Measurements from ENCODE around the gene LYPD1. TPM values are rescaled to one million over a fixed set of nuclear protein-coding genes. Genes with fewer than 3 reads are reported as not detected.

LYPD1 gene
- total RNA-seq, 8 experiments from 2014 or later, result 0.77 to 280 (median 31.3) TPM

DNA sequence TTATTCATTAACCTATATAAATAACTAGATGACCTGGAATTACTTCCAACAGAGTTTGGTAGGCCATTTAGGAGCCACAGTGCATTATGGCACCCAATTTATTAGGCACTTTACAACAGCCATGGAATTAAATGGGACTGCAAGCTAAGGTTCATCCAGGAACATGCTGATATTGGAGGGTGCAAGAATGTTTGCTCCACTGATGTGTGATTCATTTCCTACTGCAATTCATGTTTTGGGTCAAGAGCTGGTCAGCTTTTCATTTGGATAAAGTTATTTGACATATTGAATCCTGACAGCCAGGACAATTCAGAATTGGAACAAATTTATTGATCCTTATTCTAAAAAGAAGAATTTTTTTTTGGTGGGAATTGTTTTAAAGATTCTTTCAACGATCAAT is 11.8 kb upstream of the LYPD1 start:
- ATAC-seq (replicated peaks in 6 of 8), result no peak
- in situ Hi-C loops (cut with MboI; ENCODE audit: low pct_unique_long_range_greater_than_20kb in 2 of 9, low sequenced_read_pairs in 9 of 9, unreplicated experiment in 9 of 9), result no loop called here
- Histone ChIP-seq H3K4me1 (replicated peaks in 1 of 2) (no peaks in the 10 kb centered on the region), H3K4me3 (no peak overlapping the region), H3K27ac (no peak overlapping the region)
- WGBS, 10 experiments, result 55 to 100% (median 80%) methylated on average over 1 of the region's 1 CpG; no CpG with 5 or more reads in 5 of the 10 experiments

DNA sequence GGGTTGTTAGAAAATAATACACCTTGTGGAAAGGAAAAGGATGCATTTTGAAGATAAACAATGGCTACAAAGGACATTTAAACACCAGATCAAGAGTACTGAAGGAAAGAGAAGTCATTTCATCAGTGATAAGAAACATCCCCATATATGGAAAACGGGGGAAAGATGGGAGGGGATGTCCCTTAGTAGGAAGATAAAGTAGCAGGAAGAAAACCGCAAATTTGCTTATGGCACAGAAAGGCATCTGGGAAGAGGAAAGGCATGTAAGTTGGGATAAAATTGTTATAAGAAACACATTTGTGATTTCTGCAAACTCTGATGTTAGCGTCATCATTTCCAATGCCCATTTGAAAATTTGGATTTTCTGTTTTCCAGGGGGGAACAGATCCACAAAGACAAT is 10.5 kb upstream of the LYPD1 start:
- no peak overlapping the region for H3K4me3 ChIP-seq
- in situ Hi-C loops (cut with MboI; ENCODE audit: low pct_unique_long_range_greater_than_20kb in 2 of 9, low sequenced_read_pairs in 9 of 9, unreplicated experiment in 9 of 9), result no loop called here
- no peak overlapping the region for H3K27ac ChIP-seq
- no peaks in the 10 kb centered on the region for H3K4me1 ChIP-seq (replicated peaks in 1 of 2)
- 53 to 100% (median 68%) methylated on average over 1 to 3 of the region's 3 CpGs; no CpG with 5 or more reads in 2 of the 10 experiments for WGBS, 10 experiments
- ATAC-seq (replicated peaks in 6 of 8), result no peak

DNA sequence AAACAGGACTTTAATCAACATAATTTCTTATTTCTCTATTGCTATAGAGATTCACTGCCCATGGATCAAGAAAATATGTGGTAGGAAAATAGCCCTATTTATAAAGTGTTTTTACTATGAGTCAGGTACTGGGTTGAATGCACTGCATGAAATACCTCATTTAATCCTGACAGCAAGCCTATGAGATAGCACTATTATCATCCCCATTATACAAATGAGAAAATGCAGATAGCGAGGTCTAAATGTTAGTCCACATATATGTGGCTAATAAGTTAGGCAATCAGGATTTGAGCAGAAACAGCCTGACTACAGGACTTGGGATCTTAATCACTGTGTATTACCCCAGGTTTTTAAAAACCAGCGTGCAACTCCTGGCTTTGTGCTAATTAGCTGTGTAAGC is 8.5 kb upstream of the LYPD1 start:
- WGBS, 10 experiments, result 44 to 100% (median 100%) methylated on average over 1 to 2 of the region's 2 CpGs; no CpG with 5 or more reads in 4 of the 10 experiments
- peak in 1 of 8 experiments; percentile 41 for ATAC-seq (replicated peaks in 6 of 8)
- H3K27ac ChIP-seq, result no peak overlapping the region

GRCh38 chr2:132677661-132678060 is 7.7 kb upstream of the LYPD1 start:
- 19 to 100% (median 94%) methylated on average over 2 to 5 of the region's 5 CpGs; no CpG with 5 or more reads in 1 of the 10 experiments for WGBS, 10 experiments
- Histone ChIP-seq H3K27ac (no peak overlapping the region), H3K4me1 (replicated peaks in 1 of 2) (no peaks in the 10 kb centered on the region), H3K4me3 (no peak overlapping the region)
- in situ Hi-C loops (cut with MboI; ENCODE audit: low pct_unique_long_range_greater_than_20kb in 2 of 9, low sequenced_read_pairs in 9 of 9, unreplicated experiment in 9 of 9), result no loop called here
- ATAC-seq (replicated peaks in 6 of 8), result no peak

More for the DNA sequence above, 8.5 kb upstream of the LYPD1 start:
- in situ Hi-C loops (cut with MboI; ENCODE audit: low pct_unique_long_range_greater_than_20kb in 2 of 9, low sequenced_read_pairs in 9 of 9, unreplicated experiment in 9 of 9), result no loop called here
- no peak overlapping the region for H3K4me3 ChIP-seq
- H3K4me1 ChIP-seq (replicated peaks in 1 of 2), result no peaks in the 10 kb centered on the region

GRCh38 chr2:132676999-132677398 is 7.0 kb upstream of the LYPD1 start:
- in situ Hi-C loops (cut with MboI; ENCODE audit: low pct_unique_long_range_greater_than_20kb in 2 of 9, low sequenced_read_pairs in 9 of 9, unreplicated experiment in 9 of 9), result no loop called here
- Histone ChIP-seq H3K4me3 (no peak overlapping the region), H3K4me1 (replicated peaks in 1 of 2) (no peaks in the 10 kb centered on the region), H3K27ac (no peak overlapping the region)
- no peak for ATAC-seq (replicated peaks in 6 of 8)
- WGBS, 10 experiments, result 46 to 100% (median 90%) methylated on average over 1 to 2 of the region's 2 CpGs; no CpG with 5 or more reads in 2 of the 10 experiments

GRCh38 chr2:132671151-132671835 is 1.3 kb upstream of the LYPD1 start:
- WGBS, 10 experiments, result 0 to 40% (median 0%) methylated on average over 1 to 4 of the region's 23 CpGs; no CpG with 5 or more reads in 2 of the 10 experiments
- no peak overlapping the region for H3K27ac ChIP-seq
- peaks cover 6 to 13% of the 10 kb centered on the region in 2 donors for H3K4me1 ChIP-seq (replicated peaks in 1 of 2)
- H3K4me3 ChIP-seq, result peak overlapping the region; percentile 47 to 63 (median 54)
- in situ Hi-C loops (cut with MboI; ENCODE audit: low pct_unique_long_range_greater_than_20kb in 2 of 9, low sequenced_read_pairs in 9 of 9, unreplicated experiment in 9 of 9), result loop anchor here in 2 of 9 experiments (25.0 kb wide), 1 partner anchor 491 kb away; no protein-coding TSS in a partner anchor
- peak in 5 of 8 experiments; percentile 23 to 40 (median 26) for ATAC-seq (replicated peaks in 6 of 8)

GRCh38 chr2:132670496-132671150 is 618 bp upstream of the LYPD1 start:
- Histone ChIP-seq H3K4me3 (peak overlapping the region; percentile 47 to 63 (median 54)), H3K27ac (no peak overlapping the region), H3K4me1 (replicated peaks in 1 of 2) (peaks cover 6 to 13% of the 10 kb centered on the region in 2 donors)
- ATAC-seq (replicated peaks in 6 of 8), result peak; percentile 49 to 68 (median 56)
- whole genome bisulfite sequencing, 10 experiments, result 0 to 80% (median 0%) methylated on average over 1 to 7 of the region's 44 CpGs; no CpG with 5 or more reads in 7 of the 10 experiments
- in situ Hi-C loops (cut with MboI; ENCODE audit: low pct_unique_long_range_greater_than_20kb in 2 of 9, low sequenced_read_pairs in 9 of 9, unreplicated experiment in 9 of 9), result loop anchor here in 2 of 9 experiments (25.0 kb wide), 1 partner anchor 492 kb away; no protein-coding TSS in a partner anchor

- Histone ChIP-seq H3K4me3 (peak overlapping the region; percentile 47 to 63 (median 54)), H3K27ac (no peak overlapping the region), H3K4me1 (replicated peaks in 1 of 2) (peaks cover 6 to 25% of the 10 kb centered on the region in 2 donors)
- 0 to 8% (median 1%) methylated on average over 4 to 25 of the region's 80 CpGs; no CpG with 5 or more reads in 4 of the 10 experiments for WGBS, 10 experiments
- ATAC-seq (replicated peaks in 6 of 8), result peak; percentile 15 to 59 (median 48)
- in situ Hi-C loops (cut with MboI; ENCODE audit: low pct_unique_long_range_greater_than_20kb in 2 of 9, low sequenced_read_pairs in 9 of 9, unreplicated experiment in 9 of 9), result loop anchor here in 2 of 9 experiments (25.0 kb wide), 1 partner anchor 493 kb away; no protein-coding TSS in a partner anchor
Measured at GRCh38 chr2:132668987-132669907, 758 bp downstream of the LYPD1 start.

GRCh38 chr2:132668189-132668823 is 1.7 kb downstream of the LYPD1 start:
- peaks cover 6 to 29% of the 10 kb centered on the region in 2 donors for H3K4me1 ChIP-seq (replicated peaks in 1 of 2)

DNA sequence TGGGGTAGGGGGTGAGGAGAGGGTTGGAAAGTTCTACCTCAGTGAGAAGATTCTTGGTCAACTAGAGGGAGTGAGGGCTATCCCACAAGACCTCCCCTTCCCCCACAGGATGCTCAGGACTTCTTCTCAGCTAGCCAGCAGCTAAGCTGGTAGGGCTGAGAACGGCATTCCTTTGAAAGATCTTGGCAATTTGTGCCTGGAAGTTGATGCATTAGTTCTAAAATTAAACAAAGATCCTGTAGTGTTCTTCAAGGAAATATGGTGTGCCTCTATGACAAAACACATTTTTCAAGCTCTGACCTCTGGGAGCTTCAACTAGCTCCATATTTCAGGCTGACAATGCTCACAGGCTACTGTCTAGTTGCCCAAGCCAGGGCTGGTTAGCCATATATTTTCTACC is 2.3 kb downstream of the LYPD1 start:
- no peak overlapping the region for H3K27ac ChIP-seq
- H3K4me1 ChIP-seq (replicated peaks in 1 of 2), result peaks cover 6 to 31% of the 10 kb centered on the region in 2 donors
- in situ Hi-C loops (cut with MboI; ENCODE audit: low pct_unique_long_range_greater_than_20kb in 2 of 9, low sequenced_read_pairs in 9 of 9, unreplicated experiment in 9 of 9), result loop anchor here in 2 of 9 experiments (25.0 kb wide), 1 partner anchor 495 kb away; no protein-coding TSS in a partner anchor
- 67 to 100% methylated on average over 1 of the region's 1 CpG; no CpG with 5 or more reads in 8 of the 10 experiments for WGBS, 10 experiments
- peak overlapping the region in 4 of 5 donors; percentile 47 to 63 (median 58) for H3K4me3 ChIP-seq
- ATAC-seq (replicated peaks in 6 of 8), result no peak

More at GRCh38 chr2:132668189-132668823, 1.7 kb downstream of the LYPD1 start:
- WGBS, 10 experiments, result 0 to 80% (median 11%) methylated on average over 1 to 12 of the region's 25 CpGs; no CpG with 5 or more reads in 3 of the 10 experiments
- in situ Hi-C loops (cut with MboI; ENCODE audit: low pct_unique_long_range_greater_than_20kb in 2 of 9, low sequenced_read_pairs in 9 of 9, unreplicated experiment in 9 of 9), result loop anchor here in 2 of 9 experiments (25.0 kb wide), 1 partner anchor 494 kb away; no protein-coding TSS in a partner anchor
- H3K4me3 ChIP-seq, result peak overlapping the region; percentile 47 to 63 (median 54)
- H3K27ac ChIP-seq, result no peak overlapping the region
- peak in 5 of 8 experiments; percentile 49 to 56 (median 52) for ATAC-seq (replicated peaks in 6 of 8)

- Histone ChIP-seq H3K4me3 (no peak overlapping the region), H3K27ac (no peak overlapping the region), H3K4me1 (replicated peaks in 1 of 2) (peaks cover 6 to 28% of the 10 kb centered on the region in 2 donors)
- 18 to 100% (median 90%) methylated on average over 1 to 4 of the region's 4 CpGs; no CpG with 5 or more reads in 1 of the 10 experiments for WGBS, 10 experiments
- in situ Hi-C loops (cut with MboI; ENCODE audit: low pct_unique_long_range_greater_than_20kb in 2 of 9, low sequenced_read_pairs in 9 of 9, unreplicated experiment in 9 of 9), result loop anchor here in 2 of 9 experiments (25.0 kb wide), 1 partner anchor 497 kb away; no protein-coding TSS in a partner anchor
- no peak for ATAC-seq (replicated peaks in 6 of 8)
Measured at GRCh38 chr2:132665401-132666140, 4.4 kb downstream of the LYPD1 start.
